Skeletal muscle satellite cell (primary cell): Measurements from ENCODE around the gene RAB22A.

Experiments
- H3K27me3 ChIP-seq: 2 replicates; pipeline ENCODE4 v1.7.0; 2013; ENCODE audit warnings: low read length; ENCODE audit not compliant: control insufficient read depth, insufficient read depth
- H3K36me3 ChIP-seq: 2 replicates; pipeline ENCODE4 v1.7.0; 2013; ENCODE audit warnings: mild to moderate bottlenecking, control low read depth, low read length; ENCODE audit not compliant: insufficient read depth
- H3K4me1 ChIP-seq: 2 replicates; pipeline ENCODE4 v1.7.0; 2013; ENCODE audit warnings: low read length; ENCODE audit not compliant: control insufficient read depth, insufficient read depth
- H3K4me2 ChIP-seq: 2 replicates; pipeline ENCODE4 v1.7.0; 2013; ENCODE audit warnings: mild to moderate bottlenecking, low read length
- H3K4me3 ChIP-seq: 2 replicates; pipeline ENCODE4 v1.7.0; 2013; ENCODE audit warnings: low read length
- H3K9ac ChIP-seq: 2 replicates; pipeline ENCODE4 v1.7.0; 2013; ENCODE audit warnings: mild to moderate bottlenecking, low read depth, low read length, moderate library complexity
- H3K9me3 ChIP-seq: replicated peaks from 2 replicates; pipeline ENCODE4 v1.7.0; 2013; ENCODE audit warnings: mild to moderate bottlenecking, control low read depth, low read length

The RAB22A gene

GRCh38 chr20:58306421-58307261, 2.9 kb upstream of the RAB22A start:
- Histone ChIP-seq H3K4me2 (peak overlapping the region; percentile 1), H3K9ac (no peak overlapping the region), H3K4me1 (peaks cover 26% of the 10 kb centered on the region), H3K27me3 (no peaks in the 10 kb centered on the region), H3K36me3 (peaks cover 13% of the 10 kb centered on the region), H3K9me3 (no peaks in the 10 kb centered on the region), H3K4me3 (peak overlapping the region; percentile 7)

GRCh38 chr20:58307270-58307669, 2.2 kb upstream of the RAB22A start:
- H3K4me2 ChIP-seq: peak overlapping the region; percentile 1
- H3K27me3 ChIP-seq: no peaks in the 10 kb centered on the region
- no peaks in the 10 kb centered on the region for H3K9me3 ChIP-seq
- H3K9ac ChIP-seq: peak overlapping the region; percentile 17
- H3K4me3 ChIP-seq: peak overlapping the region; percentile 7
- peaks cover 26% of the 10 kb centered on the region for H3K4me1 ChIP-seq
- H3K36me3 ChIP-seq: peaks cover 8% of the 10 kb centered on the region

GRCh38 chr20:58308290-58308679, 1.2 kb upstream of the RAB22A start:
- Histone ChIP-seq H3K27me3 (no peaks in the 10 kb centered on the region), H3K9ac (peak overlapping the region; percentile 87), H3K4me2 (peak overlapping the region; percentile 93), H3K36me3 (peaks cover 14% of the 10 kb centered on the region), H3K4me1 (peaks cover 26% of the 10 kb centered on the region), H3K4me3 (peak overlapping the region; percentile 80), H3K9me3 (no peaks in the 10 kb centered on the region)

- Histone ChIP-seq H3K27me3 (no peaks in the 10 kb centered on the region), H3K9me3 (no peaks in the 10 kb centered on the region), H3K4me1 (peaks cover 26% of the 10 kb centered on the region), H3K9ac (peak overlapping the region; percentile 87), H3K36me3 (peaks cover 17% of the 10 kb centered on the region), H3K4me2 (peak overlapping the region; percentile 93), H3K4me3 (peak overlapping the region; percentile 80)
These were observed 611 bp upstream of the RAB22A start for GRCh38 chr20:58308680-58309527.

DNA sequence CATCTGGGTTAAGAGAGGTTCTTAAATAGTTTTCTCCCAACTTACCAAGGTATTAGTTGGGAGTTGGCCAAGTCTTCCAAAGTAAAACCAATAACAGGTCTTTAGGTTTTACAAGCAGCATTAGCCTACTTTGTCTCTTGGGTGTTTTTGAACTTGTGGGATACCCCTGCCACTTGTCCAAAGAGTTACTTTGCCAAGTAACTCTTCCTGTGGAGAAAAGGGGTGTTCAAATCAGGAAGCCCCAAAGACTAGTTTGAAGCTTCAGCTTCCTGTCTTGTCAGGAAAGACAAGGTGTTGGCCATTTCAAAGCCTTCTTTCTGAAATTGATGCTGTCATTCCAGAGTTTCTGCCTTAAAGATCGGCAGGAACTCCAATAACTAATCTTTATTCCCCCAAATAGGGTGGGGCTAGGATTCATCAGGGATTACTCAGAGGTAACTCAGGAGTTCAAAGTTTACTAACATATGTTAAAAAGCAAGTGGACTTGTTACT, 822 bp downstream of the RAB22A start:
- H3K4me3 ChIP-seq: peak overlapping the region; percentile 94
- H3K9me3 ChIP-seq: no peaks in the 10 kb centered on the region
- no peaks in the 10 kb centered on the region for H3K27me3 ChIP-seq
- peaks cover 28% of the 10 kb centered on the region for H3K36me3 ChIP-seq
- peak overlapping the region; percentile 83 for H3K4me2 ChIP-seq
- peak overlapping the region; percentile 97 for H3K9ac ChIP-seq
- H3K4me1 ChIP-seq: peaks cover 23% of the 10 kb centered on the region

DNA sequence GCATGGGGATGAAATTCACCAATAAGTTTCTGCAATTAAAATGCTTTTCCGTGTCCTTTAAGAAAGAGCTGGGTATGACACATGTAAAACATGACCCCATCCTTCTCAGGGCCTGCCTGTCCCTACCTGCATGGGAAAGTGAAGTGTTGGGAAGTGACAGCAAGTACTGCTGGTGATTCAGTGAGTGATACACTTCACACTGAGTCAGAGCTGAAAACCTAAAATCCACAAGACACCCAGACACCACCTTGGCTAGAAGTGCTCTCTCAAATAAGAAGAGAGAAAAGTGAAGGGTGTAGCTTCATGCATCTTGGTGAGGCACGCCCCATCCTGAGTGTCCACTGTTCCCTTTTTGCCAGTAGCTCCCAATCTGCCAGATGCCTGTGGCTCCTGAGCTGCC, 3.3 kb downstream of the RAB22A start:
- H3K9me3 ChIP-seq: no peaks in the 10 kb centered on the region
- H3K4me3 ChIP-seq: no peak overlapping the region
- no peak overlapping the region for H3K4me2 ChIP-seq
- H3K4me1 ChIP-seq: peaks cover 13% of the 10 kb centered on the region
- peaks cover 44% of the 10 kb centered on the region for H3K36me3 ChIP-seq
- H3K27me3 ChIP-seq: no peaks in the 10 kb centered on the region
- H3K9ac ChIP-seq: no peak overlapping the region

DNA sequence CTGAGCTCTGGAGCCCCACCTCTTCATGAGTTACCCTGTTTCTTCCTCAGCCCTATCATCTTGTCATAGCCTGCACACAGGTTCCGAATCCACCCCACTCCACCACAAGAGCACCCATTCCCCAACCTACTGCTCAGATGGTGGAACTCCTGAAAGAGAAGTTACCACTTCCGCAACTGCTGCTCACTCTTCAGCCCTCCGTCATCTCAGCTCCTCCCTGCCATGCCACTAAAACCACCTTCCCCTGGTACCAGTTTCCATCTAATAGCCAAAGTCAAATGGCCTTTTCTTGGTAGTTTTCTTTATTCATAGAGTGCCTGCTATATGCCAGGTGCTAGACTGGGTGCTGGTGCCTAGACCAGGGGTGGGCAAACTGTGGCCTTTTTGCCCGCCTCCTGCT, 3.9 kb downstream of the RAB22A start:
- H3K9ac ChIP-seq: no peak overlapping the region
- H3K9me3 ChIP-seq: no peaks in the 10 kb centered on the region
- H3K4me1 ChIP-seq: peaks cover 10% of the 10 kb centered on the region
- H3K4me3 ChIP-seq: no peak overlapping the region
- no peaks in the 10 kb centered on the region for H3K27me3 ChIP-seq
- H3K4me2 ChIP-seq: no peak overlapping the region
- peaks cover 47% of the 10 kb centered on the region for H3K36me3 ChIP-seq

GRCh38 chr20:58321205-58321604, 11.7 kb downstream of the RAB22A start:
- no peaks in the 10 kb centered on the region for H3K27me3 ChIP-seq
- no peak overlapping the region for H3K4me3 ChIP-seq
- H3K9ac ChIP-seq: no peak overlapping the region
- H3K4me2 ChIP-seq: no peak overlapping the region
- no peaks in the 10 kb centered on the region for H3K9me3 ChIP-seq
- peaks cover 21% of the 10 kb centered on the region for H3K36me3 ChIP-seq
- H3K4me1 ChIP-seq: no peaks in the 10 kb centered on the region

DNA sequence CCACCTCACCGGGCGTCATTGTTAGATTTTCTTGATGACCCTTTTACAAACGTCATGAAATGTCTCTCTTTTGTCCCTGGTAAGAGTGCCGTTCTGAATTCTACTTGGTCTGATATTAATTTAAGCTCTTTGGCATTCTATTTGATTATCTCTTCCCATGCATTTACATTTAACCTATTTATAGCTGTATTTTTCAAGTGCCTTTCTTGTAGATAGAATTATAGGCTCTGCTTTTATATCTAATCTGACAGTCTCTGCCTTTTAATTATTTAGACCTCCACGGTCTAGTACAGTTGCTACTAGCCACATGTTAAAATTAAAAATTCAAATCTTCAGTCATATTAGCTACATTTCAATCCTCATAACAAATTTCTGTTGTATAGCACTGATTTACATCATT, 12.6 kb downstream of the RAB22A start:
- no peaks in the 10 kb centered on the region for H3K4me1 ChIP-seq
- H3K9me3 ChIP-seq: no peaks in the 10 kb centered on the region
- no peak overlapping the region for H3K4me2 ChIP-seq
- H3K4me3 ChIP-seq: no peak overlapping the region
- H3K9ac ChIP-seq: no peak overlapping the region
- H3K27me3 ChIP-seq: no peaks in the 10 kb centered on the region
- peaks cover 13% of the 10 kb centered on the region for H3K36me3 ChIP-seq

- Histone ChIP-seq H3K9me3 (no peaks in the 10 kb centered on the region), H3K4me3 (no peak overlapping the region), H3K9ac (no peak overlapping the region), H3K27me3 (no peaks in the 10 kb centered on the region), H3K4me1 (peaks cover 10% of the 10 kb centered on the region), H3K36me3 (no peaks in the 10 kb centered on the region), H3K4me2 (no peak overlapping the region)
These were observed 16.4 kb downstream of the RAB22A start for GRCh38 chr20:58325912-58326311.

GRCh38 chr20:58327211-58327610, 17.7 kb downstream of the RAB22A start:
- H3K4me2 ChIP-seq: no peak overlapping the region
- no peaks in the 10 kb centered on the region for H3K9me3 ChIP-seq
- no peaks in the 10 kb centered on the region for H3K27me3 ChIP-seq
- H3K4me3 ChIP-seq: no peak overlapping the region
- H3K36me3 ChIP-seq: peaks cover 5% of the 10 kb centered on the region
- peaks cover 10% of the 10 kb centered on the region for H3K4me1 ChIP-seq
- no peak overlapping the region for H3K9ac ChIP-seq
